ENCODE data around the gene OBP2A.

- TF ChIP-seq RAD21 (IDR thresholded peaks at IDR 0.05; ENCODE audit: low read depth) (no peak), ZFX (IDR thresholded peaks at IDR 0.05) (no peak), CTCF (IDR thresholded peaks at IDR 0.05 in 2 of 3, conservative IDR thresholded peaks at IDR 0.05 in 1 of 3; ENCODE audit: borderline replicate concordance in 1 of 3, insufficient read depth in 1 of 3, low read depth in 2 of 3, low read length in 2 of 3) (no peak), POLR2A (IDR thresholded peaks at IDR 0.05; ENCODE audit: borderline replicate concordance, extremely low read depth, insufficient read depth, insufficient read length) (no peak), EZH2 (IDR thresholded peaks at IDR 0.05) (no peak), TCF7L2 (IDR thresholded peaks at IDR 0.05; ENCODE audit: borderline replicate concordance, extremely low read depth, insufficient read depth, insufficient read length) (no peak), ZBTB33 (IDR thresholded peaks at IDR 0.05; ENCODE audit: extremely low read depth, insufficient replicate concordance, low read length) (no peak), REST (IDR thresholded peaks at IDR 0.05; ENCODE audit: low read depth) (no peak)
Measured at GRCh38 chr9:135565636-135566035, 19.7 kb downstream of the OBP2A start.
